SU-DHL-6 (cell line): ENCODE results near the gene SCN1A.

Experiments
- H2AFZ ChIP-seq: fragments of 200-600 bp; sonication (generic); 2 replicates; pipeline ENCODE4 v1.6.1; 2014; ENCODE audit warnings: low read depth, mild to moderate bottlenecking, moderate library complexity, mixed read lengths, antibody characterized with exemption, low read length; ENCODE audit not compliant: severe bottlenecking
- H3F3A ChIP-seq: fragments of 200-600 bp; shearing (Covaris generic); 2 replicates; pipeline ENCODE4 v1.6.0; 2016; ENCODE audit warnings: antibody characterized with exemption, mild to moderate bottlenecking; ENCODE audit not compliant: insufficient read depth
- H3K27ac ChIP-seq: fragments of 200-600 bp; sonication (generic); 2 replicates; pipeline ENCODE4 v1.5.1; 2016; ENCODE audit warnings: low read depth, mild to moderate bottlenecking, low read length, moderate library complexity, mixed read lengths
- H3K27me3 ChIP-seq: fragments of 200-600 bp; sonication (generic), shearing (Covaris generic); 2 replicates; pipeline ENCODE4 v1.6.0; 2014; ENCODE audit warnings: mild to moderate bottlenecking, low read length
- H3K36me3 ChIP-seq: fragments of 200-600 bp; sonication (generic); 2 replicates; pipeline ENCODE4 v1.6.1; 2014; ENCODE audit warnings: mild to moderate bottlenecking, low read length, mixed read lengths
- H3K4me2 ChIP-seq: fragments of 300-600, 200-600 bp; shearing (Covaris generic), sonication (generic); 2 replicates; pipeline ENCODE4 v1.6.0; 2014; ENCODE audit warnings: low read length, low read depth, mild to moderate bottlenecking; ENCODE audit not compliant: poor library complexity, severe bottlenecking
- H3K4me3 ChIP-seq: fragments of 200-600 bp; sonication (generic); 2 replicates; pipeline ENCODE4 v1.5.1; 2014; ENCODE audit warnings: antibody characterized with exemption, low read length, mild to moderate bottlenecking, mixed read lengths; ENCODE audit not compliant: insufficient read depth, poor library complexity, severe bottlenecking
- H3K79me2 ChIP-seq: fragments of 200-600 bp; sonication (generic); 2 replicates; pipeline ENCODE4 v1.6.1; 2014; ENCODE audit warnings: mild to moderate bottlenecking, low read length, moderate library complexity; ENCODE audit not compliant: insufficient read depth
- H3K9ac ChIP-seq: fragments of 200-600 bp; sonication (generic); 2 replicates; pipeline ENCODE4 v1.7.0; 2014; ENCODE audit warnings: mild to moderate bottlenecking, low read length
- H3K9me2 ChIP-seq: fragments of 200-600 bp; sonication (generic); replicated peaks from 2 replicates; pipeline ENCODE4 v1.6.1; 2014; ENCODE audit warnings: low read length; ENCODE audit not compliant: insufficient read depth
- H3K9me3 ChIP-seq: fragments of 200-600 bp; sonication (generic); 2 replicates; pipeline ENCODE4 v1.6.1; 2014; ENCODE audit warnings: low read length, mixed read lengths; ENCODE audit not compliant: insufficient read depth
- H4K20me1 ChIP-seq: fragments of 200-600 bp; sonication (generic); 2 replicates; pipeline ENCODE4 v1.6.1; 2014; ENCODE audit warnings: low read depth, mild to moderate bottlenecking, antibody characterized with exemption, low read length, moderate library complexity, mixed read lengths
- CTCF ChIP-seq: fragments of 200-600 bp; sonication (generic); IDR thresholded peaks from one replicate; pipeline ENCODE4 v1.5.1; 2017; ENCODE audit warnings: antibody characterized with exemption, mild to moderate bottlenecking, low read length, moderate library complexity; ENCODE audit not compliant: insufficient read depth, poor library complexity, severe bottlenecking
- EZH2phosphoT487 ChIP-seq: fragments of 200-600 bp; sonication (generic), shearing (Covaris generic); conservative IDR thresholded peaks from 2 replicates; pipeline ENCODE4 v1.6.1; 2018; ENCODE audit warnings: mild to moderate bottlenecking, antibody characterized with exemption, low read length, moderate library complexity, mixed read lengths

Gene SCN1A

DNA sequence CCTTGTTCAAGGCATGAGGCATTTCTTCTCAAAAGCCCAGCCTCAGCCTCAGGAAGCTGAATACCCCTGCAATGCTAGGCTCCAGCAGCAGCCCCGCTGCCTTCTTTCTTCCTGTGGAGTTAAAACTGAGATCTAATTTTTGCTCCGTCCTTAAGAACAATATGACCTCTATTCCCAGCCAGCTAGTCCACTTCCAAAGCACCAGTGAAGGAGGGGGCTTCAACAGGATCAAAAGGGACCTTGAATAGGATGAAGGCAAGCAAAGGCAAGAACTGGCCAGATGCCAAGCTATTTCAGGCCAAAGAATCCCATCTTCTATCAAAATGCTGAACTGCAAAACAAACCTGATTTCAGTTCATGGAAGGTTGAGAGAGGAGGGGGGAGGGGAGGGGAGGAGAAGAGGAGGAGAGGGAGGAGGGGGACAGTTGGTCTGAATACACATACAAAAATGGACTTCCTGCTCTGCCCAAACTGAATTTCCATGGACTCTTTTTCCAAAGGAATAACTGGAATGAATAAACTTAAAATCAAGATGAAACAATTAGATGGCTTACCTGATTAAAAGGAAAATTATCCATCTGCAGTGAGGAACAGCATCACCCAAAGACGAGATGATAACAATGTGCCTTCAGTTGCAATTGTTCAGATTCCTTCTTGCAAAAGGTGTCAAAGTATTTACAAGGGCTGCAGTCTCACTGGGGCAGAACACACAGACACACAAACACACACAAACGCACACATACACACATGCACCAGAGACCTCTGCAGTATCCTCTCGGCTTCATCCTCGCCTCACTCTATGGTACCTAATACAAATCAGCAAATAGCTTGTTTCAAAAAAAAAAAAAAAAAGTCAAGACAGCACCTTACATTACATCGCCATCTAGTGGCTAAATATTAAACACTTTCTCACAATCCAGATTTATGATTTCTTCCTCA, at the start of gene SCN1A:
Gene SCN1A (minus strand): TSS at position 804 of the 939 bp plus-strand sequence. CDS start 54,399 bp downstream, outside the sequence.
- no peaks in the 10 kb centered on the region for H3K9me2 ChIP-seq
- no peaks in the 10 kb centered on the region for H3K79me2 ChIP-seq
- no peak within 1 kb of the TSS for H3K9ac ChIP-seq
- H2AFZ ChIP-seq, result no peak within 1 kb of the TSS
- H4K20me1 ChIP-seq, result no peaks in the 10 kb centered on the region
- no peaks in the 10 kb centered on the region for H3F3A ChIP-seq
- TF ChIP-seq CTCF (peak; percentile 48), EZH2phosphoT487 (no peak)
- no peaks in the 10 kb centered on the region for H3K36me3 ChIP-seq
- no peaks in the 10 kb centered on the region for H3K9me3 ChIP-seq
- no peak within 1 kb of the TSS for H3K27ac ChIP-seq
- H3K4me2 ChIP-seq, result no peak within 1 kb of the TSS
- no peaks in the 10 kb centered on the region for H3K27me3 ChIP-seq
- H3K4me3 ChIP-seq, result no peak within 1 kb of the TSS

DNA sequence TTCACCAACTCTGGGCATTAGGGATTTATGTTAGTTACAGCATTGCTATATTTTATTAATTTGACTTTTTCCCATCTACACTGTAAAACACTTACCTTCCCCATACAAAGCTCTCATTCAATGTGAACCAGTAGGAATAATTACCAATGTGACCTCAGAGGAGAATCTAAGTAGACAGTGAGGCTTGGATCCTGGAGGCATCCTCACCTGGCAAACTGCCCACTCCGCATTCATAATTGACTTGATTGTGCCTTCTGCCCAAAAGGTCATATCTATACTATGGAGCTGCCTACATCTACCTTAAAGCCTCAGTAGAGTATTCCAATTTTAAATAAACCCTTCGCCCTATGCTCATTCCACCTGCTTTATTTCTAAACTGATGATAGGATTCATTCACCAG, 45.4 kb upstream of the SCN1A start:
- no peak overlapping the region for H3K9ac ChIP-seq
- no peak overlapping the region for H2AFZ ChIP-seq
- H3F3A ChIP-seq, result no peaks in the 10 kb centered on the region
- H4K20me1 ChIP-seq, result no peaks in the 10 kb centered on the region; the same call in 1 of the 2 replicates
- H3K9me3 ChIP-seq, result no peaks in the 10 kb centered on the region
- no peaks in the 10 kb centered on the region for H3K9me2 ChIP-seq
- H3K27ac ChIP-seq, result no peak overlapping the region
- no peak for TF ChIP-seq CTCF
- TF ChIP-seq EZH2phosphoT487, result no peak
- H3K4me3 ChIP-seq, result no peak overlapping the region
- H3K27me3 ChIP-seq, result no peaks in the 10 kb centered on the region
- no peaks in the 10 kb centered on the region for H3K79me2 ChIP-seq
- H3K36me3 ChIP-seq, result no peaks in the 10 kb centered on the region
- H3K4me2 ChIP-seq, result no peak overlapping the region

DNA sequence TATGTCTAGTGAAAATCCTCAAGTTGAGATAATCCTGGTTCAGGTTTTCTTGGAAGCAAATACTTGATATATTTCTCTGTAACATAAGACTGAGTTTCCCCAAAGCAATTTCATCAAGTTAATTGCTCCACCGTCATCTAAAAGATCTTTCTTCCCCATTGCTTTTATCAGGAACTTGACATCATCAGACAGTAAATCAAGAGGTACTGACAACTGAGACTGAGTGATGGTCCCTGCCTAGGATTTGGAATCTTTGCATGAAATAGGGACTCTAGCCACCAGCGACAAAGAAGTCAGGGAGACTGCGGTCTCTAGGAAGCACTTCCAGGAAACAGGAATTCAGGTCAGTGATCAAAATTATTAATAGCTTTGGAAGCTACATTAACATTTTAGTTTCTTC, 43.4 kb upstream of the SCN1A start:
- Histone ChIP-seq H3K27ac (no peak overlapping the region), H3K9ac (no peak overlapping the region), H3K4me3 (no peak overlapping the region), H3F3A (no peaks in the 10 kb centered on the region), H3K79me2 (no peaks in the 10 kb centered on the region), H3K9me3 (no peaks in the 10 kb centered on the region), H2AFZ (no peak overlapping the region), H4K20me1 (no peaks in the 10 kb centered on the region; the same call in 1 of the 2 replicates), H3K4me2 (no peak overlapping the region), H3K36me3 (no peaks in the 10 kb centered on the region), H3K9me2 (no peaks in the 10 kb centered on the region), H3K27me3 (no peaks in the 10 kb centered on the region)
- TF ChIP-seq EZH2phosphoT487 (no peak), CTCF (no peak)
